ENCODE data around the gene SUMO2.
A peak's percentile ranks its signal among the peaks of the same experiment; 100 is the strongest.
"Not testable (repeated sequence)": the region's sequence is repeated elsewhere in the genome, so short reads cannot be mapped to it uniquely, and the experiment has no call there.

Gene SUMO2

GRCh38 chr17:75181608-75182318 is 996 bp downstream of the SUMO2 start:
- no peak for DNase-seq

- no peak for DNase-seq
Observed at GRCh38 chr17:75181110-75181509, 1.6 kb downstream of the SUMO2 start.

GRCh38 chr17:75178453-75178852 is 4.3 kb downstream of the SUMO2 start:
- no peak for DNase-seq

GRCh38 chr17:75176625-75177024 is 6.1 kb downstream of the SUMO2 start:
- no peak for DNase-seq

- no peak for DNase-seq
Observed at GRCh38 chr17:75174996-75175395, 7.8 kb downstream of the SUMO2 start.

- no peak for DNase-seq
Observed at GRCh38 chr17:75173526-75173925, 9.2 kb downstream of the SUMO2 start.

GRCh38 chr17:75168998-75169397 is 13.8 kb downstream of the SUMO2 start:
- DNase-seq, result no peak

- DNase-seq, result not testable (repeated sequence)
Observed at GRCh38 chr17:75164606-75165005, 18.2 kb downstream of the SUMO2 start.

GRCh38 chr17:75163074-75163473 is 19.7 kb downstream of the SUMO2 start:
- no peak for DNase-seq

- DNase-seq, result no peak
Observed at GRCh38 chr17:75160211-75160610, 22.5 kb downstream of the SUMO2 start.

- DNase-seq, result no peak
Observed at GRCh38 chr17:75159196-75160031, 23.3 kb downstream of the SUMO2 start.

GRCh38 chr17:75158480-75158879 is 24.3 kb downstream of the SUMO2 start:
- DNase-seq, result not testable (repeated sequence)

- DNase-seq, result no peak
Observed at GRCh38 chr17:75155191-75155601, 27.6 kb downstream of the SUMO2 start.

- DNase-seq, result peak; percentile 98
Observed at GRCh38 chr17:75154195-75155106, 28.3 kb downstream of the SUMO2 start, which contains the start of gene JPT1. Gene JPT1 (minus strand): TSS chr17:75154512. CDS start chr17:75154397, 115 bp downstream.

- no peak for DNase-seq
Observed at GRCh38 chr17:75153780-75154194, 29.0 kb downstream of the SUMO2 start.

GRCh38 chr17:75152922-75153779 is 29.6 kb downstream of the SUMO2 start:
- no peak for DNase-seq

- no peak for DNase-seq
Observed at GRCh38 chr17:75152523-75152921, 30.2 kb downstream of the SUMO2 start.

- DNase-seq, result no peak
Observed at GRCh38 chr17:75151930-75152329, 30.8 kb downstream of the SUMO2 start.

GRCh38 chr17:75147878-75148546 is 34.7 kb downstream of the SUMO2 start:
- DNase-seq, result no peak

- DNase-seq, result no peak
Observed at GRCh38 chr17:75146592-75146991, 36.2 kb downstream of the SUMO2 start.

GRCh38 chr17:75144816-75145512 is 37.8 kb downstream of the SUMO2 start:
- no peak for DNase-seq
